Glomerular endothelial cell (primary cell): ENCODE measurements around the gene RFTN1. TPM values are rescaled to one million over a fixed set of nuclear protein-coding genes. Genes with fewer than 3 reads are reported as not detected.

Source experiments
- DNase-seq: peaks from one replicate; pipeline ENCODE4 v3.0.0-alpha.2; 2011; ENCODE audit warnings: low read depth, low spot score; ENCODE audit errors: extremely low read depth
- total RNA-seq: library from RNA; depleted of rRNA; stranded (reverse); fragments of >200 nt; gene quantifications from 2 replicates; pipeline ENCODE4 v1.2.3, GENCODE V29; 2015

Gene RFTN1
- total RNA-seq, 1 donor from 2014 or later, result 78.3 TPM

GRCh38 chr3:16390581-16390980 lies 122.9 kb downstream of the RFTN1 start:
- no peak for DNase-seq

- DNase-seq, result no peak
Observed at GRCh38 chr3:16388850-16389441, 124.6 kb downstream of the RFTN1 start.

- DNase-seq, result no peak
Observed at GRCh38 chr3:16386561-16386960, 126.9 kb downstream of the RFTN1 start.

- DNase-seq, result no peak
Observed at GRCh38 chr3:16385151-16385550, 128.3 kb downstream of the RFTN1 start.

GRCh38 chr3:16383864-16384263 lies 129.6 kb downstream of the RFTN1 start:
- DNase-seq, result no peak

- DNase-seq, result no peak
Observed at GRCh38 chr3:16382845-16383244, 130.7 kb downstream of the RFTN1 start.

- no peak for DNase-seq
Observed at GRCh38 chr3:16381426-16381825, 132.1 kb downstream of the RFTN1 start.

GRCh38 chr3:16380421-16380820 lies 133.1 kb downstream of the RFTN1 start:
- DNase-seq, result no peak

GRCh38 chr3:16379838-16380237 lies 133.7 kb downstream of the RFTN1 start:
- DNase-seq, result no peak

- DNase-seq, result no peak
Observed at GRCh38 chr3:16378920-16379319, 134.6 kb downstream of the RFTN1 start.

- no peak for DNase-seq
Observed at GRCh38 chr3:16378415-16378814, 135.1 kb downstream of the RFTN1 start.

- DNase-seq, result no peak
Observed at GRCh38 chr3:16377847-16378302, 135.6 kb downstream of the RFTN1 start.

- no peak for DNase-seq
Observed at GRCh38 chr3:16377196-16377595, 136.3 kb downstream of the RFTN1 start.

- DNase-seq, result peak; percentile 23
Observed at GRCh38 chr3:16375891-16376290, 137.6 kb downstream of the RFTN1 start.

- DNase-seq, result no peak
Observed at GRCh38 chr3:16374935-16375245, 138.6 kb downstream of the RFTN1 start.

- DNase-seq, result no peak
Observed at GRCh38 chr3:16374047-16374934, 139.2 kb downstream of the RFTN1 start.

GRCh38 chr3:16373341-16373946 lies 140.1 kb downstream of the RFTN1 start:
- no peak for DNase-seq

- no peak for DNase-seq
Observed at GRCh38 chr3:16372362-16373292, 140.9 kb downstream of the RFTN1 start.

GRCh38 chr3:16370872-16371740 lies 142.4 kb downstream of the RFTN1 start:
- no peak for DNase-seq

- no peak for DNase-seq
Observed at GRCh38 chr3:16370503-16370871, 143.0 kb downstream of the RFTN1 start.
